ENCODE measurements around the gene ABHD17A. TPM values are rescaled to one million over a fixed set of nuclear protein-coding genes. Genes with fewer than 3 reads are reported as not detected.

Gene ABHD17A
- total and polyA plus RNA-seq, 8 donors, result 41.3 to 72.7 (median 56.8) TPM

DNA sequence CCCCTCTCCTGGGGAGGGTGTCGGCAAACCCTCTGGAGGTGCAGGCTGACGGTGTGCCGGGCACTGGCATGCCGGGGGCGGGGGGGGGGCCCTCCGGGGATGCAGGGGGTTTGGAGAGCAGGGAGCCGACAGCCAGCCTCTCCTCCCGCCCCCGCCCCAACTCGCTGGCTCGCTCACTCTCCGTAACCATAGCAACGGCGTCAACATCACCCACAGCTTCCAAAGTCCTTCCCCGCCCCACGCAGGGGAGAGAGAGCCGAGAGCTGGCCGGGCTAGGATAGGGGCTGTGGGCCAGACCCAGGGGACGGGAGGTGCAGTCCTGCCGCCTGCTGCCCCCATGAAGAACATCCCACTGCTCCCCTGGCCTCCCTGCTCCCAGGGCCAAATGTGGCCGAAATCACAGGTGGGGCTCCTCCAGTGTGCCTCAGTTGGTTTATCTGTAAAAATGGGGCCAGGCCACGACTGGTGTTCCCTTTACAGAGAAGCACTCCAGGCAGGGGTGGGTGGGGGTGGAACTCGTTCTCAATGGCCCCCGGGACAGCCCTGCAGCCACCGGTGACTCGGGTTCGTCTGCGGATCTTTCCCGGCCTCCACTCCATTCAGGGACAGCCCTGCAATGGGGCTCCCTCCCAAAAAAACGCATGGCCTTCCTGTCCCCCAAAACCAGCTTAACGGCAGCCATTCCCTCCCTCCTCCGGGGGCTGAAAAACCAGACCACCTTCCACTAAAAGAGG, 25.1 kb downstream of the ABHD17A start:
- DNase-seq, result peak in 3 of 4 donors; percentile 63 to 93 (median 74)
- intact Hi-C loops (cut with DNase I), result no loop called here
- Histone ChIP-seq H3K4me3 (peak overlapping the region in 1 of 2 donors; percentile 76), H3K27me3 (no peaks in the 10 kb centered on the region), H3K36me3 (no peaks in the 10 kb centered on the region), H3K4me1 (peaks cover 45 to 78% of the 10 kb centered on the region in 2 donors), H3K27ac (peak overlapping the region in 1 of 2 donors; percentile 41), H3K9me3 (no peaks in the 10 kb centered on the region)
- TF ChIP-seq, protein P1, sequence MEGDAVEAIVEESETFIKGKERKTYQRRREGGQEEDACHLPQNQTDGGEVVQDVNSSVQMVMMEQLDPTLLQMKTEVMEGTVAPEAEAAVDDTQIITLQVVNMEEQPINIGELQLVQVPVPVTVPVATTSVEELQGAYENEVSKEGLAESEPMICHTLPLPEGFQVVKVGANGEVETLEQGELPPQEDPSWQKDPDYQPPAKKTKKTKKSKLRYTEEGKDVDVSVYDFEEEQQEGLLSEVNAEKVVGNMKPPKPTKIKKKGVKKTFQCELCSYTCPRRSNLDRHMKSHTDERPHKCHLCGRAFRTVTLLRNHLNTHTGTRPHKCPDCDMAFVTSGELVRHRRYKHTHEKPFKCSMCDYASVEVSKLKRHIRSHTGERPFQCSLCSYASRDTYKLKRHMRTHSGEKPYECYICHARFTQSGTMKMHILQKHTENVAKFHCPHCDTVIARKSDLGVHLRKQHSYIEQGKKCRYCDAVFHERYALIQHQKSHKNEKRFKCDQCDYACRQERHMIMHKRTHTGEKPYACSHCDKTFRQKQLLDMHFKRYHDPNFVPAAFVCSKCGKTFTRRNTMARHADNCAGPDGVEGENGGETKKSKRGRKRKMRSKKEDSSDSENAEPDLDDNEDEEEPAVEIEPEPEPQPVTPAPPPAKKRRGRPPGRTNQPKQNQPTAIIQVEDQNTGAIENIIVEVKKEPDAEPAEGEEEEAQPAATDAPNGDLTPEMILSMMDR (IDR thresholded peaks at IDR 0.05), result no peak
- no peak for ATAC-seq

DNA sequence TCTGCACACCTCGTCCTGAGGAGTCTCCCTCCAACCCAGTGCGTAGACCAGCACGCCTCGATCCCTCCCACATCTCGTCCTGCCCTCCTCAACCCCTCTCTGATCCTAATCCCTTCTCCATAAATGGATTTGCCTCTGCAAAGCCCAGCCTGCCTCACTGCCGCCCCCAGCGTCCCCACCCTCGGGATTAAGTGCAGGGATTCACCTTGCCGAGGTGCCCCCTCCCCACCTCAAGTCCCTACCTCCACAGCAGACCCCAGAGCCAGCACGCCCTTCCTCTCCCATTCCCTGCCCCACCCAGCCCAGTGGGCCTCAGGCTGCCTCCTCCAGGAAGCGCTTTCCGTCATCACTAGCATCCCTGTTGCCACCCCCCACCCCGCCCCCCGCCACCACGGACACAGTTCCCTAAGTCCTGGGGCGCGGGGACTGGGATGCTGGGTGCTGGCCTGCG, 25.9 kb downstream of the ABHD17A start:
- Histone ChIP-seq H3K36me3 (peaks cover 0 to 2% of the 10 kb centered on the region in 2 donors), H3K4me3 (no peak overlapping the region), H3K4me1 (peaks cover 50 to 81% of the 10 kb centered on the region in 2 donors), H3K27me3 (no peaks in the 10 kb centered on the region), H3K27ac (peak overlapping the region in 1 of 2 donors; percentile 41), H3K9me3 (no peaks in the 10 kb centered on the region)
- intact Hi-C loops (cut with DNase I), result no loop called here
- TF ChIP-seq, protein P1 (IDR thresholded peaks at IDR 0.05), result no peak
- ATAC-seq (no peak), DNase-seq (peak in 1 of 4 donors; percentile 34)

DNA sequence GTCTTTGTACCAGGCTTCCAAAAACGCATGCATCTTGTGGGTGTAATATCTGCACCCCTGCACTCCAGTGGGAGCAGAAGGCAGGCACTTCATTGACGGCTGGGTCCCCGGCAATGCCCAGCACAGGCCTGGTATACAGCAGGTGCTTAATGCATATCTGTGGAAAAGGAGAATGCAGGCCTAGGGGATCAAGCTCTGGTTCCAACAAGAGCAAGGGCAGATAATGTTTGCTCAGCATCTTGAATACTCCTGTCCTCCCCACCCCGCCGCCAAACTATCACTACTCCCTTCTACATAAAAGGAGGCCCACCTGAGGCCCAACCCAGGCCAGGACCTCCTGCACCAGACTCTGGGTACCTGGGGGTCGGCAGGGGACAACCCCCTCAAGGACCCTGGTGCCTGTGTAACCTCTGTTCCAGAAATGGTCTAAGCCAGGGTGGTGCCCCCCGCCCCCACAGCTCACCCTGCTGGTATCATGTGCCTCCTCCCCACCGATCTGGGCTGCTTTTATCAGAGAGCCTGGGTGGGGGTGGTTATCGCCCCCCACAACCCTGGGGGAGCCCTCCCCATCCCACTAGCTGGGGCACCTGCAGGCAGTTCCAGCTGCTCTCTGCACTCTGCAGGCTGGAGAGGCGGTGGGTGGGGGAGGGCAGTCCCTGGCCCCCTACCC, 26.7 kb downstream of the ABHD17A start:
- Histone ChIP-seq H3K36me3 (peaks cover 0 to 7% of the 10 kb centered on the region in 2 donors), H3K4me3 (no peak overlapping the region), H3K27me3 (no peaks in the 10 kb centered on the region), H3K27ac (peak overlapping the region in 1 of 2 donors; percentile 97), H3K9me3 (no peaks in the 10 kb centered on the region), H3K4me1 (peaks cover 52 to 90% of the 10 kb centered on the region in 2 donors)
- TF ChIP-seq, protein P1 (IDR thresholded peaks at IDR 0.05), result no peak
- DNase-seq (no peak), ATAC-seq (no peak)
- intact Hi-C loops (cut with DNase I), result no loop called here

DNA sequence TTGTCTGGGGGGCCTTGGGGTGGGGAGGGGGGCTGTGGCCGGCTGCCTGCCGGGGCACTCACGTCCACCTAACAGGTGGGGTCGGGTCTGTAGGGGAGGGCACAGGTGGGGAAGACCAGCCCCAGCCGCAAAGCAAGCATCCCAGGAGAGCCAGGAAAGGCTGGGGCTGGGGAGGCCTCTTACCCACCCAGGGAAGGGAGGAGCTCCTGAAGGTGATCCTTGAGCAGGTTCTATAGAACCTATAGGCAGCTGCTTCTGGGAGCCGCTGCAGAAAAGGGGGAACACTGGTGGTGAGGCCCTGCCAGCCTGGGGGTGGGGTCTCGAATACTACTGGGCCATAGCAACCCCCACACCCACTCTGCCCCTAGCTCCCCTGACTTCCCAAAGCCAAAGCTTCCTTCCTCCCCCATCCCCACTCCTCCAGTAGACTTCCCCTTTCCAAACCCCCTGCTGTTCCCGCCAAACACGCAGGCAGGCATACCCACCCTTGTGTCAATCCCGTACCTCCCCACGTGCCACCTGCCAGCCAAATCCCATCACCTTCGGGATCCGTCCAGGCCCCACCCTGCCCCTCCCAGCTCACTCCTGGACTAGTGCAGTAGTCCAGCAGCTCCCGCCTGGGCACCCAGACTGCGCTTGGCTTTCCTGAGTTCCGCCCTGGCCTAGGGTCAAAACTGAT, 27.5 kb downstream of the ABHD17A start:
- TF ChIP-seq, protein P1 (IDR thresholded peaks at IDR 0.05), result no peak
- H3K9me3 ChIP-seq, result no peaks in the 10 kb centered on the region
- H3K4me3 ChIP-seq, result peak overlapping the region in 1 of 2 donors; percentile 51
- H3K27ac ChIP-seq, result peak overlapping the region; percentile 92 to 97
- peaks cover 0 to 7% of the 10 kb centered on the region in 2 donors for H3K36me3 ChIP-seq
- intact Hi-C loops (cut with DNase I), result no loop called here
- H3K4me1 ChIP-seq, result peaks cover 55 to 97% of the 10 kb centered on the region in 2 donors
- no peaks in the 10 kb centered on the region for H3K27me3 ChIP-seq
- peak in 1 of 4 donors; percentile 42 for DNase-seq
- no peak for ATAC-seq
